ENCODE data around the gene GPR153.

GPR153 gene

DNA sequence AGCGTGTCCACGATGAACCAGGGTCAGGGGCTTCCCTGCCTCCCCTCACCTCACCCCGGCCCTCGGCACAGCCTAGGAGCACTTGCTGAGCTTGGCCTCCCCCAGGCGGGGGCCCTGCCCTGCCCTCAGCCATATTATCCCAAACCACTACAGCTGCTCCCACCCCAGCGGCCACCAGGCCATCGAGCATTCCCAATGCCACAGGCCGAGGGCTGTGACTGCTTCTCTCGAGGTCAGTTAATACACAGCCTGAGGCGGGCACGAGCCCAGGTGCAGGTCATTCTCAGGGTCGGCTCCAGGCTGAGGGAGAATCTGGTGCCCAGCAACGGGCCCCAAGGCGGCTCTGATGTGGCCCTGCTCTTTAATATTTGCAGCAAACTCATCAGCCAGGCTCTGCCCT is 8.4 kb upstream of the GPR153 start:
- DNase-seq (ENCODE audit: low read depth, low spot score): no peak
- no peak overlapping the region for H3K4me3 ChIP-seq (ENCODE audit: low read depth, low read length)
- ChIA-PET CTCF (interaction anchor here (1.2 kb wide), 1 partner anchor 10 kb away, joined by 4 read pairs; no protein-coding TSS in a partner anchor), POLR2A (no interaction called here)
- no peak for TF ChIP-seq CTCF (IDR thresholded peaks at IDR 0.05; ENCODE audit: insufficient read depth, low read length, missing control alignments)

DNA sequence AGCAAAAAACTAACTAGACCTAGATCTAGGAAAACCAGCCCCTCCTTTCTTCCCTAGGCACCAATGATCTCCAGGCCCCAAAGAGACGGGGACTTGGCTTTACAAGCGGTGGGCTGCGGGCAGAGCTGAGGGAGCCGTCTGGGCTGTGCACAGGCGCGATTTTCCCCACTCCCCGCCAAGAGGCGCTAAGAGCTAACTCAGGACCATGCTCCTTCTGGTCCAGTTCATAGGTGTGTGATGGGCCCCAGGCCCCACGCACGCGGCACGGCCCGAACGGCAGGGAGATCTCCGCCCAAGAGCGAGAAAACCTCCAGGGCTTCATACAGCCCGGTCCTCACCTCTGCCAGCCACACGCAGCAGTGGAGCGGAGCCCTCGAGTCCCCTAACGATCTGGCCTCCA is 7.5 kb upstream of the GPR153 start:
- no peak overlapping the region for H3K4me3 ChIP-seq (ENCODE audit: low read depth, low read length)
- ChIA-PET POLR2A (no interaction called here), CTCF (interaction anchor here (0.5 to 4.1 kb wide), 8 partner anchors 8 to 75 kb away, joined by 3 to 31 read pairs (median 4); no protein-coding TSS in a partner anchor)
- no peak for DNase-seq (ENCODE audit: low read depth, low spot score)
- peak; percentile 3 for TF ChIP-seq CTCF (IDR thresholded peaks at IDR 0.05; ENCODE audit: insufficient read depth, low read length, missing control alignments)

- no peak for DNase-seq (ENCODE audit: low read depth, low spot score)
- CTCF ChIA-PET: interaction anchor here (0.6 to 4.1 kb wide), 7 partner anchors 8 to 76 kb away, joined by 3 to 31 read pairs (median 4); no protein-coding TSS in a partner anchor
- POLR2A ChIA-PET: no interaction called here
These were observed 6.9 kb upstream of the GPR153 start for GRCh38 chr1:6267686-6268322.

GRCh38 chr1:6266641-6267040 is 5.7 kb upstream of the GPR153 start:
- no peak overlapping the region for H3K4me3 ChIP-seq (ENCODE audit: low read depth, low read length)
- ChIA-PET CTCF (interaction anchor here (0.7 to 4.1 kb wide), 5 partner anchors 20 to 79 kb away, joined by 3 to 31 read pairs (median 3); partner anchors contain the start of gene RNF207), POLR2A (no interaction called here)
- no peak for TF ChIP-seq CTCF (IDR thresholded peaks at IDR 0.05; ENCODE audit: insufficient read depth, low read length, missing control alignments)
- no peak for DNase-seq (ENCODE audit: low read depth, low spot score)

More at GRCh38 chr1:6267686-6268322, 6.9 kb upstream of the GPR153 start:
- no peak overlapping the region for H3K4me3 ChIP-seq (ENCODE audit: low read depth, low read length)
- TF ChIP-seq CTCF (IDR thresholded peaks at IDR 0.05; ENCODE audit: insufficient read depth, low read length, missing control alignments): no peak

DNA sequence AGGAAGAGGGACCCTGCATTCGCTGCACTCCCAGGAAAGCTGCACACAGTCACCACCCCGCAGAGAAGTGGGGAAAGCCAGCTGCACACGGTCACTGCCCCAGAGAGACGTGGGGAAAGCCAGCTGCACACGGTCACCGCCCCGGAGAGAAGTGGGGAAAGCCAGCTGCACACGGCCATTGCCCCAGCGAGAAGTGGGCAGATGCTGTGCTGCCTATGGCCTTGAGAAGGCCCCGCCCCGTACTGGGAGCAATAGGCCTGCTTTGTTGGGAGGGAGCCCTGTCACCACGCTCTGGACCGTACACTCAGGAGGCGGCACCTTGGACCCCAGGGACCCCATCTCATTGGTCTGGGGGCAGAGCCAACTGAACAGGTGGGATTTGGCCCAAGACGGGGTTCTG is 4.3 kb upstream of the GPR153 start:
- POLR2A ChIA-PET: no interaction called here
- CTCF ChIA-PET: interaction anchor here (1.4 to 4.1 kb wide), 3 partner anchors 12 to 80 kb away, joined by 3 to 31 read pairs (median 3); no protein-coding TSS in a partner anchor
- no peak overlapping the region for H3K4me3 ChIP-seq (ENCODE audit: low read depth, low read length)
- no peak for DNase-seq (ENCODE audit: low read depth, low spot score)
- no peak for TF ChIP-seq CTCF (IDR thresholded peaks at IDR 0.05; ENCODE audit: insufficient read depth, low read length, missing control alignments)

- TF ChIP-seq CTCF (IDR thresholded peaks at IDR 0.05; ENCODE audit: insufficient read depth, low read length, missing control alignments): no peak
- CTCF ChIA-PET: interaction anchor here (1.3 to 3.2 kb wide), 2 partner anchors 16 kb away, joined by 3 to 14 read pairs; no protein-coding TSS in a partner anchor
- no peak overlapping the region for H3K4me3 ChIP-seq (ENCODE audit: low read depth, low read length)
- POLR2A ChIA-PET: no interaction called here
- DNase-seq (ENCODE audit: low read depth, low spot score): no peak
These were observed 2.8 kb upstream of the GPR153 start for GRCh38 chr1:6263716-6264115.

All from AG04449 (cell line).